Placental pericyte (primary cell): ENCODE measurements around the gene KRTAP1-4. TPM values are rescaled to one million over a fixed set of nuclear protein-coding genes. Genes with fewer than 3 reads are reported as not detected.

ENCODE experiments used
- small RNA-seq: library from RNA; depleted of rRNA; stranded (forward); fragments of <200 nt; gene quantifications from one replicate; pipeline ENCODE3, GENCODE V24; 2012; ENCODE audit warnings: low replicate concordance
- total RNA-seq: library from RNA; depleted of rRNA; stranded (reverse); fragments of >200 nt; gene quantifications from 2 replicates; pipeline ENCODE4 v1.2.3, GENCODE V29; 2012

Gene KRTAP1-4
- not detected in 2 replicates for total RNA-seq

GRCh38 chr17:41029633-41030245 lies at the start of gene KRTAP1-4:
KRTAP1-4 (minus strand) TSS chr17:41030195; CDS start chr17:41030078, 117 bp downstream.

GRCh38 chr17:41065829-41066624 lies 36.0 kb upstream of the KRTAP1-4 start, which contains the start of gene KRTAP2-4:
KRTAP2-4 (minus strand) TSS chr17:41065879; CDS start chr17:41065845, 34 bp downstream.

GRCh38 chr17:41060052-41060604 lies 30.1 kb upstream of the KRTAP1-4 start, which contains the start of gene KRTAP2-3:
KRTAP2-3 (minus strand) TSS chr17:41060114; CDS start chr17:41060050, 64 bp downstream.

GRCh38 chr17:41055130-41055529 lies 25.1 kb upstream of the KRTAP1-4 start, which contains the start of gene KRTAP2-2:
KRTAP2-2 (minus strand) TSS chr17:41055230; CDS start chr17:41055211, 19 bp downstream.

GRCh38 chr17:41046735-41047465 lies 16.9 kb upstream of the KRTAP1-4 start, which contains the start of gene KRTAP2-1:
KRTAP2-1 (minus strand) TSS chr17:41047316; CDS start chr17:41047267, 49 bp downstream.

GRCh38 chr17:41040783-41041571 lies 11.0 kb upstream of the KRTAP1-4 start, which contains the start of gene KRTAP1-1:
KRTAP1-1 (minus strand) TSS chr17:41041450; CDS start chr17:41041397, 53 bp downstream.

GRCh38 chr17:41034346-41034935 lies 4.4 kb upstream of the KRTAP1-4 start, which contains the start of gene KRTAP1-3:
KRTAP1-3 (minus strand) TSS chr17:41034874; CDS start chr17:41034821, 53 bp downstream.

GRCh38 chr17:41026715-41027471 lies 3.1 kb downstream of the KRTAP1-4 start, which contains the start of gene KRTAP1-5:
KRTAP1-5 (minus strand) TSS chr17:41027208; CDS start chr17:41027155, 53 bp downstream.

GRCh38 chr17:41008811-41009210 lies 21.2 kb downstream of the KRTAP1-4 start, which contains the start of gene KRTAP3-1:
KRTAP3-1 (minus strand) TSS chr17:41009128; CDS start chr17:41009074, 54 bp downstream.

GRCh38 chr17:40999563-40999962 lies 30.4 kb downstream of the KRTAP1-4 start, which contains the start of gene KRTAP3-2:
KRTAP3-2 (minus strand) TSS chr17:40999906; CDS start chr17:40999853, 53 bp downstream.

GRCh38 chr17:40993839-40994238 lies 36.2 kb downstream of the KRTAP1-4 start, which contains the start of gene KRTAP3-3:
KRTAP3-3 (minus strand) TSS chr17:40994164; CDS start chr17:40994097, 67 bp downstream.

GRCh38 chr17:40984226-40984625 lies 45.8 kb downstream of the KRTAP1-4 start, which contains the start of gene KRT40:
KRT40 (minus strand) TSS chr17:40984326; CDS start chr17:40984273, 53 bp downstream.

Small RNAs within 50 kb of the gene (small RNA-seq; reads per million reads assigned to genes)
- gene KRTAP3-4P, result not detected

Other genes starting within 250 kb of the KRTAP1-4 start
- gene KRT27, start 247.6 kb downstream of the KRTAP1-4 start, total RNA-seq, result not detected in 2 replicates
- gene KRT28, start 230.2 kb downstream of the KRTAP1-4 start, total RNA-seq, result not detected in 2 replicates
- 3.1 and 3.5 TPM in 2 replicates for gene KRT10, start 207.6 kb downstream of the KRTAP1-4 start, total RNA-seq
- gene KRT12, start 163.0 kb downstream of the KRTAP1-4 start, total RNA-seq, result 0.43 TPM in 1 of 2 replicates, not detected in the other
- gene KRT20, start 145.0 kb downstream of the KRTAP1-4 start, total RNA-seq, result not detected in 2 replicates
- 0.22 TPM in 1 of 2 replicates, not detected in the other for gene KRT23, start 92.5 kb downstream of the KRTAP1-4 start, total RNA-seq
- 0.43 TPM in 1 of 2 replicates, not detected in the other for gene KRT39, start 63.2 kb downstream of the KRTAP1-4 start, total RNA-seq
- gene KRT40, start 45.9 kb downstream of the KRTAP1-4 start, total RNA-seq, result 0.14 TPM in 1 of 2 replicates, not detected in the other
- not detected in 2 replicates for gene KRTAP3-3, start 36.0 kb downstream of the KRTAP1-4 start, total RNA-seq
- gene KRTAP3-2, start 30.3 kb downstream of the KRTAP1-4 start, total RNA-seq, result not detected in 2 replicates
- not detected in 2 replicates for gene KRTAP3-1, start 21.1 kb downstream of the KRTAP1-4 start, total RNA-seq
- gene KRTAP1-5, start 3.0 kb downstream of the KRTAP1-4 start, total RNA-seq, result 1.5 and 14.2 TPM in 2 replicates
- not detected in 2 replicates for gene KRTAP1-3, start 4.7 kb upstream of the KRTAP1-4 start, total RNA-seq
- gene KRTAP1-1, start 11.3 kb upstream of the KRTAP1-4 start, total RNA-seq, result not detected in 2 replicates
- gene KRTAP2-1, start 17.1 kb upstream of the KRTAP1-4 start, total RNA-seq, result not detected in 2 replicates
- not detected in 2 replicates for gene KRTAP2-2, start 25.0 kb upstream of the KRTAP1-4 start, total RNA-seq
- gene KRTAP2-3, start 29.9 kb upstream of the KRTAP1-4 start, total RNA-seq, result 0.72 TPM in 1 of 2 replicates, not detected in the other
- gene KRTAP2-4, start 35.7 kb upstream of the KRTAP1-4 start, total RNA-seq, result not detected in 2 replicates
- gene KRTAP4-7, start 54.0 kb upstream of the KRTAP1-4 start, total RNA-seq, result not detected in 2 replicates
- not detected in 2 replicates for gene KRTAP4-8, start 67.9 kb upstream of the KRTAP1-4 start, total RNA-seq
- not detected in 2 replicates for gene KRTAP4-16, start 72.0 kb upstream of the KRTAP1-4 start, total RNA-seq
- gene KRTAP4-9, start 75.2 kb upstream of the KRTAP1-4 start, total RNA-seq, result not detected in 2 replicates
- not detected in 2 replicates for gene KRTAP4-11, start 88.2 kb upstream of the KRTAP1-4 start, total RNA-seq
- not detected in 2 replicates for gene KRTAP4-12, start 94.0 kb upstream of the KRTAP1-4 start, total RNA-seq
- gene KRTAP4-6, start 110.3 kb upstream of the KRTAP1-4 start, total RNA-seq, result not detected in 2 replicates
- gene KRTAP4-5, start 119.6 kb upstream of the KRTAP1-4 start, total RNA-seq, result not detected in 2 replicates
- gene KRTAP4-4, start 130.6 kb upstream of the KRTAP1-4 start, total RNA-seq, result not detected in 2 replicates
- gene KRTAP4-3, start 138.0 kb upstream of the KRTAP1-4 start, total RNA-seq, result not detected in 2 replicates
- not detected in 2 replicates for gene KRTAP4-2, start 148.0 kb upstream of the KRTAP1-4 start, total RNA-seq
- not detected in 2 replicates for gene KRTAP4-1, start 154.7 kb upstream of the KRTAP1-4 start, total RNA-seq
- gene KRTAP9-1, start 159.7 kb upstream of the KRTAP1-4 start, total RNA-seq, result not detected in 2 replicates
- not detected in 2 replicates for gene KRTAP9-2, start 196.5 kb upstream of the KRTAP1-4 start, total RNA-seq
- gene KRTAP9-3, start 202.3 kb upstream of the KRTAP1-4 start, total RNA-seq, result not detected in 2 replicates
- gene KRTAP9-8, start 207.8 kb upstream of the KRTAP1-4 start, total RNA-seq, result not detected in 2 replicates
- not detected in 2 replicates for gene KRTAP9-4, start 219.5 kb upstream of the KRTAP1-4 start, total RNA-seq
- not detected in 2 replicates for gene KRTAP9-9, start 225.2 kb upstream of the KRTAP1-4 start, total RNA-seq
- not detected in 2 replicates for gene KRTAP9-6, start 235.2 kb upstream of the KRTAP1-4 start, total RNA-seq
- gene KRTAP9-7, start 245.5 kb upstream of the KRTAP1-4 start, total RNA-seq, result not detected in 2 replicates